ENCODE results near the gene DDA1.

DNA sequence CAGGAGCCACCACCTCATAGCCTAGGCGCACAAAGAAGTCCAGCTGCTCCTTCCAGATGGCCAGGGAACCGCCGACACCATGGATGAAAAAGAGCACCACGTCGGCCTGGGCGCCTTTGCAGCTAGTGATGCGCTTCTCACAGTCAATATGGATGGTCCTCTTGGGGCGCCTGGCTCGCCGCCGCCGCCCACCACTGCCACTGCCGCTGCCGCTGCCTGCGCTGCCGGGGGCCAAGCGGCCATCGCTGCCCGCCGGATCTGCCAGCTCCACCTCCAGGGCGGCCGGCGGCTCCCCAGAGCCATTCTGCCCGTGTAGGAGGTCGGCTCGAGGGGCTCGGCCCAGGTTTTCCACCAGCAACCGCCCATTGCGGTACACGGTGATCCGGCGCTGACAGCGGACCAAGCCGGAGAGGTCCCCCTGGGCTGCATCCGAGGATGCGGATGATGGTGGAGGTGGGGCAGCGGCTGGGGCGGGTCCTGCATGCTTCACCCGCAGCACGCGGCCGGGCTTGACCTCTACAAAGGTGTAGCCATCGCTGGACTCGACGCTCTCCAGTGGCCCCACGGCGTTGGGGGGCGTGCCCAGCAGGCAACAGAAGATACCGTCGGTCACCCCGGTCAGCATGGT, 8.3 kb upstream of the DDA1 start:
- TF ChIP-seq EZH2 (IDR thresholded peaks at IDR 0.05; ENCODE audit: borderline replicate concordance, low read length): no peak
- TF ChIP-seq, protein P1, sequence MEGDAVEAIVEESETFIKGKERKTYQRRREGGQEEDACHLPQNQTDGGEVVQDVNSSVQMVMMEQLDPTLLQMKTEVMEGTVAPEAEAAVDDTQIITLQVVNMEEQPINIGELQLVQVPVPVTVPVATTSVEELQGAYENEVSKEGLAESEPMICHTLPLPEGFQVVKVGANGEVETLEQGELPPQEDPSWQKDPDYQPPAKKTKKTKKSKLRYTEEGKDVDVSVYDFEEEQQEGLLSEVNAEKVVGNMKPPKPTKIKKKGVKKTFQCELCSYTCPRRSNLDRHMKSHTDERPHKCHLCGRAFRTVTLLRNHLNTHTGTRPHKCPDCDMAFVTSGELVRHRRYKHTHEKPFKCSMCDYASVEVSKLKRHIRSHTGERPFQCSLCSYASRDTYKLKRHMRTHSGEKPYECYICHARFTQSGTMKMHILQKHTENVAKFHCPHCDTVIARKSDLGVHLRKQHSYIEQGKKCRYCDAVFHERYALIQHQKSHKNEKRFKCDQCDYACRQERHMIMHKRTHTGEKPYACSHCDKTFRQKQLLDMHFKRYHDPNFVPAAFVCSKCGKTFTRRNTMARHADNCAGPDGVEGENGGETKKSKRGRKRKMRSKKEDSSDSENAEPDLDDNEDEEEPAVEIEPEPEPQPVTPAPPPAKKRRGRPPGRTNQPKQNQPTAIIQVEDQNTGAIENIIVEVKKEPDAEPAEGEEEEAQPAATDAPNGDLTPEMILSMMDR (conservative IDR thresholded peaks at IDR 0.05 in 1 of 2, IDR thresholded peaks at IDR 0.05 in 1 of 2; ENCODE audit: extremely low read depth in 1 of 2, insufficient read depth in 1 of 2, low read depth in 1 of 2, low read length in 2 of 2): no peak
